GM19240 (cell line): ENCODE data around the gene FTCD.

Experiments used
- DNase-seq: peaks from one replicate; pipeline ENCODE4 v3.0.0; 2011; ENCODE audit warnings: low spot score; ENCODE audit not compliant: insufficient read length

The FTCD gene

DNA sequence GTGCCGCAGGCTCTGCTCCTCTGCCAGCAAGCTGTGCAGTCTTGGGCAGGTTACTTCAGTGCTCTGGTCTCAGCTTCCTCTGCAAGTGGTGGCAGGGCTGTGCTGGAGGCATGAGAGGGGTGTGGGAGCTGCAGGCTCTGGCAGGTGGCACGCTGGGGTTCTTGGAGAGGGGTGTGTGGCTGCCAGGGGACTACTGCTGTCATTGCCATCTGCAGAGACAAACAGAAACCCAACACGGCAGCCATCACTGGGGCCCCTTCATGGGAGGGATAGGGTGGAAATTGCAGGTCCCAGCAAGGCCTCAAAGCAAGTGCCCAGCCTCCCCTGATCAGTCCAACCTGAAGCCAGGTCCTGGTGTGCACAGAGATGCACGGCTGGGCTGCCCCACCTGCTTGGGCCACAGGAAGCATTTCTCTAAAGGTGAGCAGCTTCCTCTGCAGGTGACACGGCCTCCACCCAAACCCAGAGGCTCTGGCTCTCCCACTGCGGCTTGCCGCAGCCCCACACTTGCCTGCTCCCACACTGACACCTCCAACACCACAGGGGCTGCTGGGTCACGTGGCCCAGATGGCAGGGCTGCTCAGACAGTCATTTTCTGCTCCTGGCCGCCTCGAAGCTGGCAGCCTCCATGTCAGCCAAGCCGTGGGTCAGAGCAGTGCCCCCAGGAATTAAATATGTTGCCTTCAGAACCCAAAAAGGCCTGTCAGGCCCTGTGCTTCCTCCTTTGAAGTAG, 61.5 kb downstream of the FTCD start:
- no peak for DNase-seq

DNA sequence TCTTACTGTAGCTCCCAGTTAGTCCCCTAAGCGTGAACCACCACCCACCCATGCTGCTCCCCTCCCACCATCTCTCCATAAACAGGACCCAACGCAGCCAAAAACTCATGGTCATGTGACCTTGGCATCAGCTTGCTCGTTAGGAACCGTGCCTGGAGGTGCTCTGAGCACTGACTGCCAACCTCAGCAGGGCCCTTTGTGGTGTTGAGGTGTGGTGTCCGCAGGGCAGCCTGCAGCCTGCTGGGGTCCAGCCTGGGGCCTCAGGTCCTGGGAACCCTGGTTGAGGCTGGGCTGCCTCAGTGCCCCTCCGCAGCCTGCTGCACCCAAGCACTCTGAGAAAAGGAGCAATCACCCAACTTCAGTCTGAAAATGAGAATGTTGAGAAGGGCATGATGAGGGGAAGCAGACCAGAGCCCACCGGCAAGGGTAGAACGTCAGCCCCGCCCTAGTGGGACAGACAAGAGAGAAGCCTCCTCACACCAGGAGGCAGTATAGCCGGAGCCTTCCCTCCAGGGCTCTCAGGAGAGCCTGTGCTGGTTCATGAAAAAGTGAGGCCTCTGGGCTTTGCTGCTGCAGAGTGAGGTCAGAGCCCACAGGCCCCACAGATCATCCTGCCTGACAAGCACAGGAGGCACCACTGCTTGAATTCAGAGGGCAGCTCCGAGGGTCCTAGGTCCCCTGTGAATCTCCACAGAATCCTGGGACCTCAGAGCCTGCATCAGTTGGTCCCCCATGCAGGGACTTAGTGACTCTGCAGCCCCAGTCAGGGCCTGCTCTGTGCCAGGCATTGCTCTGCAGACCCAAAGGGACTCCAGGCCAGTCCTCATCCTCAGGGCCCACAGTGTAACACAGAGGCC, 62.3 kb downstream of the FTCD start:
- no peak for DNase-seq

DNA sequence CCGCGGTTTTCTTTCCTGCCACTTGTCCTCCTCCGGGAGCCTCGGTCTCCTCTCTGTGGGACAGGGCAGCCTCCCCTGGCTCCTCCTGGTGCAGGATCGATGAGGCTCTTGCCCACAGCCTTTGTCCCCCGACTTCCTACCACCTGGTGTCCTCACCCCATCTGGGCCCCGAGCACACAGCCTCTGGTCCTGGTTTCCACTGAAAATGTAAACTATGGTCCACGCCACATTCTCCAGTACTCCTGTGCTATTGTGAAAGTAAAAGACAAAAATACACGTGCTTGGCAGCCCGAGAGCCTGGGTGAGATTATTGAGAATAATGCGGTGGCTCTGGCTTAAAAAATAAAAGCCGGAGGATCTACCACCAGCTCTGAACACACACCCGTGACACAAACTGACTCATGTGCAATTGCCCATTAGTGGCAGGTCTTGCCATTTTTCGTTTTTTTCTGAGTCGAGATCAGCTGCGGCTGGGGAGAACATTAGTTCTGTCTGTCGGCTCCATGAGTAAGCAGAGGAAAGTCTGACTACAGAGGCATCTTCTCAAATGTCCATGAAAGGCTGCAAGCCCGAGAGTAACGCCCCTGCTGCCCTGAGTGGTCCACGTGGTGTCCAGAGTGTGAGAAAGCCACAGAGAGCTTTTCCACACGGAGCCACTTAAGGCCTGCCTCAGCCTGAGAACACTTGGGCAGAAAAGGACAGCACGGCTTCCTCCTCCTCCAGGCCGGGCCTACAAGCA, 63.2 kb downstream of the FTCD start:
- DNase-seq = no peak

DNA sequence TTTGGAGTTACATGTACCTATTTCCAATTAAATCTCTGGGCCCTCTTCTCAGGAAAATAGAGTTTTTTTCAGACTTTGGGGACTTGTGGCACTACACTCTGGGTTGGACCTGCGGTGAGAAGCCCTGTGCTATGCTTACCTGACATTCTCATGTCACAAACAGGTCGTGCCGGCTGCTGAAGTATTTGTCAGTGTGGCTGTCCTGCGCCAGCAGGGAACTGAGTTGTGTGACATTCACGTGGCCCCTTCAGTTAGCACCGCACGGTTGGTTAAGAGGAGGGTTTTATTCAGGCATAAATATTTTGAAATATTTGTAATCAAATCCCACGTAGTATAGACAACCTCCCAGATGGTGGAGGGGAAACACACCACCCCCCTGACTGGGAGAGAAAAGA, 63.8 kb downstream of the FTCD start:
- DNase-seq = no peak

DNA sequence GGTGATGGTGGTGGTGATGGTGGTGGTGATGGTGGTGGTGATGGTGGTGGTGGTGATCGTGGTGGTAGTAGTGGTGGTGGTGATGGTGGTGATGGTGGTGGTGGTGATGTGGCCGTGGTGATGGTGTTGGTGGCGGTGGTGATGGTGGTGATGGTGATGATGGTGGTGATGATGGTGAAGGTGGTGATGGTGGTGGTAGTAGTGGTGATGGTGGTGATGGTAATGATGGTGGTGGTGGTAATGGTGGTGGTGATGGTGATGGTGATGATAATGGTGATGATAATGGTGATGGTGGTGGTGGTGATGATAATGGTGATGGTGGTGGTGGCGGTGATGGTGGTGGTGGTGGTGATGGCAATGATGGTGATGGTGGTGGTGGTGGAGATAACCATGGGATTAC, 64.3 kb downstream of the FTCD start:
- DNase-seq = no peak

DNA sequence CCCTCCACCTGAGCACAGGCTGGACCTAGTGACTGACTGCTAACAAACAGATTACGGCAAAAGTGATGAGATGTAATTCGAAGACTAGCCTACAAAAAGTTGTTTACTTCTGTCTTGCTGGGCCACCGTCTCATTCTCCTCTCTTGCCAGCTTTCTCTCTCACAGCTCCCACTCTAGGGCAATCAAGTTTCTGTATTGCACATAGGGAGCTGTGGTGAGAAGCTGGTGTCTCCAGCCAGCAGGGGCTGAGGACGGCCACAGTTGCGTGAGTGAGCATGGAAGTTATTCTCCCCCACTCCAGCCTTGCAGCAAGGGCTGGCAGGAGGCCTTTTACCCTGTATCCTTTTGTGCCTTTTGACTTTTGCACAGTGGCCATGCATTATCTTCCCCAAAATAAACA, 66.1 kb downstream of the FTCD start:
- DNase-seq = no peak

DNA sequence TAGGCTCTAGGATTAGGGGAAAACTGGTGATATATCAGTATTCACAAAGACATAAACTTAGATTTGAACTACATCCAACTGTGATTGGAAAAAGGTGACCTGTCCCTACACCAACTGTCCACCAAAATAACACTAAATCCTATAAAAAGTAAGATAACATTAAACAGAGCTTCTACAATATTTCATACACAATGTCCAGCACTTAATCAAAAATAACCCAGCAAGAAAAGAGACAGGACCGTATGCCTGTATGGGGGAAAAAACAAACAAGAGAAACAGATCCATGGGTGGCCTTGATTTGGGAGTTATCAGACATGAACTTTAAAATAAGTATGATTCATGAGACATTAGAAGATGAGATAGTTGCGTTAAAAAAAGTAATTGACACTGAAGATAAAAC, 67.2 kb downstream of the FTCD start:
- no peak for DNase-seq

DNA sequence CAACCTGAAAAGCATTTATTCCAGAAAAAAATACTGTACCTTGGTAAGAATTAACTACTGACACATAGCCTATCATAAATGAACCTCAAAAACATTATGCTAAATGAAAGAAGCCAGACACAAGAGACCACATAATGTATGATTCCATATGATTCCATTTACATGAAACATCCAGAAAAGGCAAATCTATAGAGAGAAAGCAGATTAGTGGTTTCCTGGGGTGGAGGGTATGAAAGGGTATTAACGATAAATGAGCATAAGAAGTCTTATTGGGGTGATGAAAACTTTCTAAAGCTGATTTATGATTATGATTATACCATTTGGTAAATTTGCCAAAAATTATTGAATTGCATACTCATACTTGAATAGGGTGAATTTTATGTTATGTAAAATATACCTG, 67.7 kb downstream of the FTCD start:
- DNase-seq = no peak
